ENCODE data around the gene FRS2.

DNA sequence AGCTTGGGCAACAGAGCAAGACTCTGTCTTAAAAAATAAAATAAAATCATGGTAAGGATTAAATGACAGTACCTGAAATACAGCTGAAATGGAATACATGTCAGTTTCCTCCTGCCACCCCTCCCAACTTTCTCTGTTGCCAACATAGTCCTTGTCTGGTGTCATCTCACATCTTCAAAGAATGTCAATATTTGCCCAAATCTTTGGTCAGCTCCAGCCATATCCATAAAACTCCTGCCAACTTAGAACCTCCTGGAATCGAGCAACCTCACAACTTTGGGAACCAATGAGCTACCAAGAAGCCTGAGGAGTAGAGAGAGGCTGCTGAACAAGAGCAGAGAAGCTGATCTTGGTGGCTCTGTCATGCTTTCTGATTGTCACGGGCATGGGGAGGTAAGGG is 151.4 kb downstream of the FRS2 start:
- TF ChIP-seq CTCF (IDR thresholded peaks at IDR 0.05; ENCODE audit: low read depth, low read length), result no peak
- TF ChIP-seq EZH2phosphoT487 (IDR thresholded peaks at IDR 0.05; ENCODE audit: low read depth), result no peak
